ENCODE measurements around the gene LBHD2.

DNA sequence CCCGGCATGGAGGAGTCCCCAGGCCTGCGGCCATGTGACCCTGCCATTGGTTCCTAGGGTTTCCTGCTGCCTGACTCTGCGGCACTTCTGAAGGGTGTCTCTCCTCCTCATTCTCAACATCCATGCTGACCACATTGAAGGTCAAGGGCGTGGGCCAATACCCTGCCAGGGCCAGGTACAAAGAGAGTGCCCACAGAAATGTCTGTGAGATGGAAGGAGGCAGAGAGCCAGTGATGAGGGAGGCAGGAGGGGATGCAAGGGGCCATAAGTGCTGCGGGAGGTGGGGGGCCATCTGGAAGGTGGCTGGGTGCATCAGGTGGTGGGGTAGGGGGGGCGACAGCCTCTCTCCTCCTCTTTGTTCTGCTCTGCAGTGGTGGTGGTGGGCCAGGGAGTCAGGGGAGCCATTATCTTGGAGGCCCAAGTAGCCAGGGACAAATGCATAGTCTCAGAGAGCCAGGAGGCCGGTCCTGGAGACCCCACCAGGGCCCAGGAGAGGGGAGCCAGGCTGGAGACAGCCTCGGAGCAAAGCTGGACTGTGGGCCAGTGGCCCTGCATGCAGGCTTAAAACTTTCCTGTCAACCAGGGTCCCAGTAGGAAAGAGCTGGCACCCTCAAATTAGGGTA, 13.6 kb upstream of the LBHD2 start:
- TF ChIP-seq, protein P1, sequence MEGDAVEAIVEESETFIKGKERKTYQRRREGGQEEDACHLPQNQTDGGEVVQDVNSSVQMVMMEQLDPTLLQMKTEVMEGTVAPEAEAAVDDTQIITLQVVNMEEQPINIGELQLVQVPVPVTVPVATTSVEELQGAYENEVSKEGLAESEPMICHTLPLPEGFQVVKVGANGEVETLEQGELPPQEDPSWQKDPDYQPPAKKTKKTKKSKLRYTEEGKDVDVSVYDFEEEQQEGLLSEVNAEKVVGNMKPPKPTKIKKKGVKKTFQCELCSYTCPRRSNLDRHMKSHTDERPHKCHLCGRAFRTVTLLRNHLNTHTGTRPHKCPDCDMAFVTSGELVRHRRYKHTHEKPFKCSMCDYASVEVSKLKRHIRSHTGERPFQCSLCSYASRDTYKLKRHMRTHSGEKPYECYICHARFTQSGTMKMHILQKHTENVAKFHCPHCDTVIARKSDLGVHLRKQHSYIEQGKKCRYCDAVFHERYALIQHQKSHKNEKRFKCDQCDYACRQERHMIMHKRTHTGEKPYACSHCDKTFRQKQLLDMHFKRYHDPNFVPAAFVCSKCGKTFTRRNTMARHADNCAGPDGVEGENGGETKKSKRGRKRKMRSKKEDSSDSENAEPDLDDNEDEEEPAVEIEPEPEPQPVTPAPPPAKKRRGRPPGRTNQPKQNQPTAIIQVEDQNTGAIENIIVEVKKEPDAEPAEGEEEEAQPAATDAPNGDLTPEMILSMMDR (conservative IDR thresholded peaks at IDR 0.05; ENCODE audit: low read depth in 2 of 2): no peak
- no peak for TF ChIP-seq REST (IDR thresholded peaks at IDR 0.05; ENCODE audit: unreplicated experiment)
- no peak for TF ChIP-seq EZH2 (IDR thresholded peaks at IDR 0.05; ENCODE audit: low read depth, unreplicated experiment)
- TF ChIP-seq EZH2phosphoT487 (IDR thresholded peaks at IDR 0.05; ENCODE audit: unreplicated experiment): no peak
- TF ChIP-seq POLR2AphosphoS5 (IDR thresholded peaks at IDR 0.05; ENCODE audit: low read depth): no peak
- TF ChIP-seq, protein P2, sequence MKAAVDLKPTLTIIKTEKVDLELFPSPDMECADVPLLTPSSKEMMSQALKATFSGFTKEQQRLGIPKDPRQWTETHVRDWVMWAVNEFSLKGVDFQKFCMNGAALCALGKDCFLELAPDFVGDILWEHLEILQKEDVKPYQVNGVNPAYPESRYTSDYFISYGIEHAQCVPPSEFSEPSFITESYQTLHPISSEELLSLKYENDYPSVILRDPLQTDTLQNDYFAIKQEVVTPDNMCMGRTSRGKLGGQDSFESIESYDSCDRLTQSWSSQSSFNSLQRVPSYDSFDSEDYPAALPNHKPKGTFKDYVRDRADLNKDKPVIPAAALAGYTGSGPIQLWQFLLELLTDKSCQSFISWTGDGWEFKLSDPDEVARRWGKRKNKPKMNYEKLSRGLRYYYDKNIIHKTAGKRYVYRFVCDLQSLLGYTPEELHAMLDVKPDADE (IDR thresholded peaks at IDR 0.05): no peak

All from GM23338 (cell line).